HepG2 (cell line): ENCODE data around the gene TADA3. TPM values are rescaled to one million over a fixed set of nuclear protein-coding genes. Genes with fewer than 3 reads are reported as not detected.

Source experiments
- ATAC-seq: fragments of 200-7000 bp; cut with Tn5 transposase; 3 replicates; pipeline ENCODE4 v1.9.1; 2020; ENCODE audit warnings: mild to moderate bottlenecking, moderate library complexity
- BruUV-seq: library from RNA; stranded (reverse); fragments of 400-500 nt; replicated peaks from 2 replicates; lab custom pipeline; 2021; lab: Mats Ljungman, UMichigan
- CTCF ChIA-PET: fragments of 300-600 bp; formaldehyde crosslinking; extraction: SDS; loops from one replicate; lab custom pipeline; 2021; ENCODE audit warnings: low total read pairs, inconsistent platforms, low intra/inter-chr PET ratio; lab: Yijun Ruan, JAX
- POLR2A ChIA-PET: fragments of 350-600 bp; sonication (Branson Sonifier 250); formaldehyde crosslinking; loops from one replicate; lab custom pipeline; 2020; ENCODE audit warnings: antibody characterized with exemption, inconsistent platforms; lab: Yijun Ruan, JAX
- DNase-seq: peaks from one replicate; pipeline ENCODE4 v3.0.0-alpha.2; 2015; ENCODE audit warnings: low spot score
- FAIRE-seq: peaks from 3 replicates; lab custom pipeline; 2011; peaks lifted over from hg19 to GRCh38; lab: Jason Lieb, UNC
- H2AFZ ChIP-seq: one replicate; pipeline ENCODE4 v1.6.1; 2011; ENCODE audit warnings: low read length, inconsistent platforms
- H3K27ac ChIP-seq: fragments of 300-600 bp; 3 replicates; pipeline ENCODE4 v1.8.0; 2011; ENCODE audit warnings: mixed run types, mild to moderate bottlenecking, mixed read lengths, low read length, inconsistent platforms; ENCODE audit not compliant: insufficient read depth; ENCODE audit errors: extremely low read length
- H3K27me3 ChIP-seq, 2 experiments: fragments of 200-600 bp in 1 of 2; 2 replicates in 1 of 2; 3 replicates in 1 of 2; pipeline versions ENCODE4 v1.6.0 to v1.8.0; 2011; ENCODE audit warnings: low read length in 2 of 2, mild to moderate bottlenecking in 2 of 2, moderate library complexity in 2 of 2, inconsistent platforms in 1 of 2; ENCODE audit not compliant: insufficient read depth in 2 of 2, control insufficient read depth in 1 of 2
- H3K36me3 ChIP-seq, 2 experiments: fragments of 200-600 bp in 1 of 2; replicated peaks in 1 of 2; 2 replicates in 1 of 2; 3 replicates in 1 of 2; pipeline versions ENCODE4 v1.5.1 to v1.8.0; 2011; ENCODE audit warnings: low read length in 2 of 2, inconsistent platforms in 1 of 2; ENCODE audit not compliant: insufficient read depth in 2 of 2, control insufficient read depth in 1 of 2
- H3K4me1 ChIP-seq: 2 replicates; pipeline ENCODE4 v1.5.1; 2012; ENCODE audit warnings: low read length, inconsistent platforms; ENCODE audit not compliant: insufficient read depth
- H3K4me2 ChIP-seq: 2 replicates; pipeline ENCODE4 v1.6.0; 2011; ENCODE audit warnings: low read depth, low read length, inconsistent platforms
- H3K4me3 ChIP-seq, 3 experiments: fragments of 200-600 bp in 1 of 3; sonication (generic), shearing (Covaris generic) in 1 of 3; replicated peaks in 1 of 3; 2 replicates each; pipeline ENCODE4 v1.5.1; 2011 to 2016; ENCODE audit warnings: low read length in 3 of 3, inconsistent platforms in 2 of 3, low read depth in 2 of 3, mild to moderate bottlenecking in 2 of 3, control low read depth in 1 of 3, mixed read lengths in 1 of 3; ENCODE audit not compliant: insufficient read depth in 1 of 3
- H3K79me2 ChIP-seq: one replicate; pipeline ENCODE4 v1.6.1; 2011; ENCODE audit warnings: low read length, inconsistent platforms; ENCODE audit not compliant: insufficient read depth
- H3K9ac ChIP-seq: 2 replicates; pipeline ENCODE4 v1.6.0; 2011; ENCODE audit warnings: mild to moderate bottlenecking, low read depth, low read length, inconsistent platforms; ENCODE audit not compliant: insufficient read depth
- H3K9me3 ChIP-seq: 2 replicates; pipeline ENCODE4 v1.5.1; 2012; ENCODE audit warnings: mild to moderate bottlenecking, low read length
- H4K20me1 ChIP-seq: 2 replicates; pipeline ENCODE4 v1.6.0; 2011; ENCODE audit warnings: inconsistent platforms, mild to moderate bottlenecking, low read length, moderate library complexity; ENCODE audit not compliant: insufficient read depth
- FOXO1 ChIP-seq: sonication (generic); formaldehyde crosslinking; IDR thresholded peaks from 2 replicates; pipeline ENCODE4 v1.4.0; 2020; ENCODE audit warnings: missing genetic modification reagents
- HNF4A ChIP-seq: sonication (generic); formaldehyde crosslinking; IDR thresholded peaks from 2 replicates; pipeline ENCODE4 v1.4.0; 2020; ENCODE audit warnings: missing genetic modification reagents
- KDM6A ChIP-seq: IDR thresholded peaks from 2 replicates; pipeline ENCODE4 v1.6.1; 2016; ENCODE audit warnings: low read depth
- KLF11 ChIP-seq: IDR thresholded peaks from 2 replicates; pipeline ENCODE4 v1.6.1; 2016; ENCODE audit warnings: missing compliant biosample characterization
- NAIF1 ChIP-seq: sonication (generic); formaldehyde crosslinking; IDR thresholded peaks from 2 replicates; pipeline ENCODE4 v1.5.0; 2020; ENCODE audit warnings: mild to moderate bottlenecking, missing genetic modification reagents, borderline replicate concordance
- RFXANK ChIP-seq: IDR thresholded peaks from 2 replicates; pipeline ENCODE4 v1.6.1; 2016
- SOX6 ChIP-seq, 2 experiments: fragments of 450-650 bp in 1 of 2; sonication (generic) in 1 of 2; formaldehyde crosslinking in 1 of 2; IDR thresholded peaks; 2 replicates each; pipeline versions ENCODE4 v1.4.0 to v1.6.1; 2017 to 2020; ENCODE audit warnings: antibody characterized with exemption in 1 of 2, mild to moderate bottlenecking in 1 of 2, missing genetic modification reagents in 1 of 2
- SP4 ChIP-seq: sonication (generic); formaldehyde crosslinking; IDR thresholded peaks from 2 replicates; pipeline ENCODE4 v1.8.1; 2023; ENCODE audit warnings: mild to moderate bottlenecking, missing genetic modification reagents
- SRF ChIP-seq: IDR thresholded peaks from 2 replicates; pipeline ENCODE4 v1.6.1; 2011; ENCODE audit warnings: mild to moderate bottlenecking, low read depth, low read length, moderate library complexity
- ZBTB7A ChIP-seq: sonication (generic); formaldehyde crosslinking; IDR thresholded peaks from 2 replicates; pipeline ENCODE4 v1.8.0; 2022; ENCODE audit warnings: mild to moderate bottlenecking, missing genetic modification reagents
- ZMYM4 ChIP-seq: sonication (generic); formaldehyde crosslinking; IDR thresholded peaks from 2 replicates; pipeline ENCODE4 v1.8.1; 2023; ENCODE audit warnings: mild to moderate bottlenecking, missing genetic modification reagents
- ZNF282 ChIP-seq: fragments of 450-650 bp; IDR thresholded peaks from 2 replicates; pipeline ENCODE4 v1.6.1; 2018; ENCODE audit not compliant: partially characterized antibody
- ZNF331 ChIP-seq: sonication (generic); formaldehyde crosslinking; IDR thresholded peaks from 2 replicates; pipeline ENCODE4 v1.4.0; 2020; ENCODE audit warnings: missing genetic modification reagents
- ZNF441 ChIP-seq: sonication (generic); formaldehyde crosslinking; IDR thresholded peaks from 2 replicates; pipeline ENCODE4 v1.7.0; 2021; ENCODE audit warnings: missing genetic modification reagents, borderline replicate concordance
- ZNF552 ChIP-seq: sonication (generic); formaldehyde crosslinking; IDR thresholded peaks from 2 replicates; pipeline ENCODE4 v1.9.0; 2022; ENCODE audit warnings: missing genetic modification reagents, mild to moderate bottlenecking, borderline replicate concordance
- ZNF619 ChIP-seq: sonication (generic); formaldehyde crosslinking; IDR thresholded peaks from 2 replicates; pipeline ENCODE4 v1.4.0; 2020; ENCODE audit warnings: mild to moderate bottlenecking, missing genetic modification reagents
- ZNF776 ChIP-seq: sonication (generic); formaldehyde crosslinking; IDR thresholded peaks from 2 replicates; pipeline ENCODE4 v1.4.0; 2020; ENCODE audit warnings: mild to moderate bottlenecking, missing genetic modification reagents
- ZNF839 ChIP-seq: sonication (generic); formaldehyde crosslinking; IDR thresholded peaks from 2 replicates; pipeline ENCODE4 v1.4.0; 2020; ENCODE audit warnings: missing genetic modification reagents, mild to moderate bottlenecking, borderline replicate concordance
- WGBS: methylation state at CpG from one replicate; pipeline ENCODE4 v1.1.6; 2017; ENCODE audit warnings: low lambda C conversion rate; 5-methylcytosine and 5-hydroxymethylcytosine counted together
- in situ Hi-C: cut with HindIII; loops from 2 replicates; pipeline ENCODE4 v1.10.0; 2017; ENCODE audit warnings: low pct_unique_long_range_greater_than_20kb; ENCODE audit not compliant: extremely low pct_ligation_motif_present
- intact Hi-C: fragments of 100-400 bp; cut with micrococcal nuclease; formaldehyde crosslinking; loops from one replicate; pipeline ENCODE4 v1.10.0; 2022; ENCODE audit not compliant: unreplicated experiment
- polyA plus RNA-seq, 8 experiments: library from polyadenylated mRNA; depleted of rRNA in 3 of 8; stranded (reverse) in 7 of 8; unstranded in 1 of 8; fragments of >200 nt; fragmentation: Illumina TruSeq in 4 of 8; extraction: Trizol in 4 of 8; gene quantifications; 2 replicates each; pipeline versions ENCODE4 v1.2.1 to v1.2.3, GENCODE V29; 2011 to 2016; ENCODE audit warnings: low read depth in 4 of 8, missing spikeins in 1 of 8, mixed read lengths in 1 of 8; ENCODE audit not compliant: insufficient read depth in 1 of 8
- total RNA-seq, 5 experiments: library from RNA; depleted of rRNA; stranded (reverse); fragments of >200 nt; fragmentation: Illumina TruSeq; extraction: Trizol; gene quantifications; 2 replicates each; pipeline ENCODE4 v1.2.3, GENCODE V29; 2016; ENCODE audit warnings: low read depth in 1 of 5
- TF ChIP-seq, protein P1 (sequence below), 2 experiments: sonication (generic) in 1 of 2; formaldehyde crosslinking in 1 of 2; IDR thresholded peaks; 2 replicates each; pipeline versions ENCODE4 v1.4.0 to v1.6.1; 2016 to 2020; ENCODE audit warnings: borderline replicate concordance in 1 of 2, low read depth in 1 of 2, mild to moderate bottlenecking in 1 of 2, missing genetic modification reagents in 1 of 2

TADA3 gene
- total and polyA plus RNA-seq, 2 of the 13 experiments (the other 11 are each of a cell fraction or from before 2014, with no cell fraction given), result 32.1 to 37.1 TPM

DNA sequence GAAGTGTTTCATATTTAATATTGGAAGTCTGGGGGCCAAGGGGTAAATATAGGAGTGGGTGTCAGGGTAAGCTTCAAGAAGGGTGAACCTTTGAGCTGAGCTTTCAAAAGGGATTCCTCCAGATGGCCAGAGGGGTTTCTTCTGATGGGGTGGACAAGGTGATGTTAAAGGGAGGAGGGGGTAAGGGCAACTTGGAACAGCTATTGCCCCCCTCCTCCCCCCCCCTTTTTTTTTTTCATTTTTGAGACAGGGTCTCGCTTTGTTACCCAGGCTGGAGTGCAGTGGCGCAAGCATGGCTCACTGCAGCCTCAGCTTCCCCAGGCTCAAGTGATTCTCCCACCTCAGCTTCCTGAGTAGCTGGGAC is 15.7 kb upstream of the TADA3 start:
- 93% methylated on average over 2 of the region's 2 CpGs for WGBS
- Histone ChIP-seq H4K20me1 (no peaks in the 10 kb centered on the region), H3K4me2 (no peak overlapping the region), H3K36me3 (peaks cover 21 to 45% of the 10 kb centered on the region in 2 experiments), H3K4me1 (no peaks in the 10 kb centered on the region), H3K27ac (no peak overlapping the region), H3K79me2 (no peaks in the 10 kb centered on the region), H3K4me3 (no peak overlapping the region), H3K9ac (no peak overlapping the region), H3K9me3 (no peaks in the 10 kb centered on the region), H3K27me3 (no peaks in the 10 kb centered on the region; a peak in 1 of 5 replicates), H2AFZ (no peak overlapping the region)
- in situ Hi-C loops (no loop called here), intact Hi-C loops (no loop called here)
- CTCF ChIA-PET, result no interaction called here
- DNase-seq (no peak), ATAC-seq (no peak), FAIRE-seq (no peak)
- POLR2A ChIA-PET, result interaction anchor here (1.2 to 2.7 kb wide), 3 partner anchors 11 to 59 kb away, joined by 3 to 13 read pairs (median 5); partner anchors contain the start of genes ARPC4, OGG1 and TADA3
- BruUV-seq, result no TSS peak
- TF ChIP-seq ZMYM4 (CRISPR knock-in tag), result no peak
- no peak for TF ChIP-seq RFXANK (CRISPR knock-in tag)
- TF ChIP-seq KLF11 (CRISPR knock-in tag), result no peak
- TF ChIP-seq ZNF619 (CRISPR knock-in tag), result no peak
- TF ChIP-seq SOX6 (IDR thresholded peaks at IDR 0.05), result no peak
- no peak for TF ChIP-seq SOX6 (CRISPR knock-in tag; IDR thresholded peaks at IDR 0.05)
- TF ChIP-seq SRF, result no peak
- no peak for TF ChIP-seq ZNF331 (CRISPR knock-in tag)
- TF ChIP-seq ZNF552 (CRISPR knock-in tag), result no peak
- no peak for TF ChIP-seq ZNF441
- TF ChIP-seq HNF4A (CRISPR knock-in tag), result no peak
- no peak for TF ChIP-seq ZNF776 (CRISPR knock-in tag)
- no peak for TF ChIP-seq NAIF1 (CRISPR knock-in tag)
- no peak for TF ChIP-seq ZNF839 (CRISPR knock-in tag)
- TF ChIP-seq SP4 (CRISPR knock-in tag), result no peak
- no peak for TF ChIP-seq FOXO1 (CRISPR knock-in tag)
- TF ChIP-seq ZBTB7A (CRISPR knock-in tag), result no peak
- TF ChIP-seq KDM6A, result no peak
- TF ChIP-seq, protein P1, sequence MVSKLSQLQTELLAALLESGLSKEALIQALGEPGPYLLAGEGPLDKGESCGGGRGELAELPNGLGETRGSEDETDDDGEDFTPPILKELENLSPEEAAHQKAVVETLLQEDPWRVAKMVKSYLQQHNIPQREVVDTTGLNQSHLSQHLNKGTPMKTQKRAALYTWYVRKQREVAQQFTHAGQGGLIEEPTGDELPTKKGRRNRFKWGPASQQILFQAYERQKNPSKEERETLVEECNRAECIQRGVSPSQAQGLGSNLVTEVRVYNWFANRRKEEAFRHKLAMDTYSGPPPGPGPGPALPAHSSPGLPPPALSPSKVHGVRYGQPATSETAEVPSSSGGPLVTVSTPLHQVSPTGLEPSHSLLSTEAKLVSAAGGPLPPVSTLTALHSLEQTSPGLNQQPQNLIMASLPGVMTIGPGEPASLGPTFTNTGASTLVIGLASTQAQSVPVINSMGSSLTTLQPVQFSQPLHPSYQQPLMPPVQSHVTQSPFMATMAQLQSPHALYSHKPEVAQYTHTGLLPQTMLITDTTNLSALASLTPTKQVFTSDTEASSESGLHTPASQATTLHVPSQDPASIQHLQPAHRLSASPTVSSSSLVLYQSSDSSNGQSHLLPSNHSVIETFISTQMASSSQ (IDR thresholded peaks at IDR 0.05; ENCODE audit: low read depth), result no peak
- TF ChIP-seq, protein P1 (CRISPR knock-in tag; IDR thresholded peaks at IDR 0.05; ENCODE audit: borderline replicate concordance), result no peak
- TF ChIP-seq ZNF282, result no peak
